Immature natural killer cell (primary cell): Measurements from ENCODE around the gene FPR2. TPM values are rescaled to one million over a fixed set of nuclear protein-coding genes. Genes with fewer than 3 reads are reported as not detected.
"Not testable (repeated sequence)": the region's sequence is repeated elsewhere in the genome, so short reads cannot be mapped to it uniquely, and the experiment has no call there.

Experiments
- DNase-seq, 3 donors: peaks; one replicate each; pipeline ENCODE4 v3.0.0; 2022; ENCODE audit warnings: mixed read lengths in 1 of 3
- H3K27ac Mint-ChIP-seq, 6 donors: one replicate each; pipeline ENCODE4 v1.8.0; 2020; ENCODE audit warnings: mixed read lengths in 6 of 6, mild to moderate bottlenecking in 5 of 6, inconsistent platforms in 4 of 6, moderate library complexity in 3 of 6
- H3K27me3 Mint-ChIP-seq, 3 donors: one replicate each; pipeline ENCODE4 v1.8.0; 2020 to 2021; ENCODE audit warnings: low read depth in 3 of 3, mild to moderate bottlenecking in 3 of 3, mixed read lengths in 3 of 3, moderate library complexity in 3 of 3, inconsistent platforms in 1 of 3
- H3K36me3 Mint-ChIP-seq, 3 donors: one replicate each; pipeline ENCODE4 v1.8.0; 2020; ENCODE audit warnings: mixed read lengths in 3 of 3, inconsistent platforms in 2 of 3, mild to moderate bottlenecking in 2 of 3
- H3K4me1 Mint-ChIP-seq, 2 donors: one replicate each; pipeline ENCODE4 v1.8.0; 2020; ENCODE audit warnings: inconsistent platforms in 2 of 2, mild to moderate bottlenecking in 2 of 2, mixed read lengths in 2 of 2, moderate library complexity in 1 of 2
- H3K4me3 Mint-ChIP-seq, 5 donors: one replicate each; pipeline ENCODE4 v1.8.0; 2020; ENCODE audit warnings: mild to moderate bottlenecking in 5 of 5, mixed read lengths in 5 of 5, inconsistent platforms in 3 of 5, moderate library complexity in 3 of 5
- H3K9me3 Mint-ChIP-seq, 6 donors: one replicate each; pipeline ENCODE4 v1.8.0; 2020; ENCODE audit warnings: mild to moderate bottlenecking in 6 of 6, mixed read lengths in 6 of 6, inconsistent platforms in 4 of 6, moderate library complexity in 3 of 6
- polyA plus RNA-seq, 3 donors: library from polyadenylated mRNA; unstranded; fragments of 300-500 nt; fragmentation: Illumina TruSeq; gene quantifications; one replicate each; pipeline ENCODE4 v1.2.3, GENCODE V29; 2021

FPR2 gene
- polyA plus RNA-seq, 3 donors from 2014 or later = not detected

GRCh38 chr19:51727349-51727880, 33.6 kb upstream of the FPR2 start:
- Mint-ChIP-seq H3K27ac (peak overlapping the region in 1 of 6 donors; percentile 39), H3K36me3 (peaks cover 0 to 3% (median 3%) of the 10 kb centered on the region in 3 donors), H3K27me3 (peaks cover 2 to 8% (median 6%) of the 10 kb centered on the region in 3 donors), H3K4me3 (no peak overlapping the region), H3K9me3 (peaks cover 0 to 9% (median 8%) of the 10 kb centered on the region in 6 donors), H3K4me1 (no peaks in the 10 kb centered on the region)
- DNase-seq = no peak

- H3K27me3 Mint-ChIP-seq = peaks cover 2 to 12% (median 8%) of the 10 kb centered on the region in 3 donors
- no peak overlapping the region for H3K4me3 Mint-ChIP-seq
- no peaks in the 10 kb centered on the region for H3K4me1 Mint-ChIP-seq
- peaks cover 0 to 15% (median 8%) of the 10 kb centered on the region in 6 donors for H3K9me3 Mint-ChIP-seq
- no peak overlapping the region for H3K27ac Mint-ChIP-seq
- H3K36me3 Mint-ChIP-seq = peaks cover 0 to 3% (median 3%) of the 10 kb centered on the region in 3 donors
- DNase-seq = no peak
Measured at GRCh38 chr19:51729781-51730180, 31.2 kb upstream of the FPR2 start.

DNA sequence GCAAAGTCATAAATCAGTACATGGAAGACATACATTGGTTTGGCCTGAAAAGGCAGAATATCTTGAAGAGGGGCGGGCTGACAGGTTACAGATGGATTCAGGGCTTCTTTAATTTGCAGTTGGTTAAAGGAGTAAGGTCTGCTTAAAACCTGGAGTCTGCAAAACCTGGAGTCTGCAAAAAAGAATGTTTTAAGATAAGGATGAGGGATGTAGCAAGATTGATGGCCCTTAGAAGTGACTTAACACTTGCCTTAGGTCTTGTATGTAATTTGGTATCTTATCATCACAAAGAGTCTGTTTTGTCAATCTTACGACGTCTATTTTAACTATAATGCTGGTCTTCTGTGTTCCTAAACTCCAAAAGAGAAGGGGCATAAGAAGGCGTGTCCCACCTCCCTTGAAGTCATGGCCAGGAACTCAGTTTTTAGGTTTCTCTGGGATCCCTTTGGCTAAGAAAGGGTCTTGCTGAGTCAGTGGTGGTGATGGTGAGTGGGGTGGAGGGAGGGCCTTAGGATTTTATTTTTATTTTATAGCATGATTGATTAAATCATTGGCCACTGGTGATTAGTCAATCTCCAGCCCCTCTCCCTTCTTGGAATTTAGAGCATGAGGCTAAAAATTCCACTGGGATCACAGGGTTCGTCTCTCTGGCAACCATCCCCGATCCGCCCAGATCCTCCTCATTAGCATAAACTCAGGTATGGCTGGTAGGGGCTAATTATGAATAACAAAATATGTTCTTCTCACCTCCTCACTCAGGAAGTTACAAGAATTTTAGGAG, 27.0 kb upstream of the FPR2 start:
- no peak overlapping the region for H3K27ac Mint-ChIP-seq
- H3K27me3 Mint-ChIP-seq = peaks cover 0 to 8% (median 2%) of the 10 kb centered on the region in 3 donors
- peaks cover 0 to 17% (median 8%) of the 10 kb centered on the region in 6 donors for H3K9me3 Mint-ChIP-seq
- H3K4me3 Mint-ChIP-seq = no peak overlapping the region
- H3K36me3 Mint-ChIP-seq = peaks cover 0 to 3% (median 0%) of the 10 kb centered on the region in 3 donors
- DNase-seq = no peak
- no peaks in the 10 kb centered on the region for H3K4me1 Mint-ChIP-seq

DNA sequence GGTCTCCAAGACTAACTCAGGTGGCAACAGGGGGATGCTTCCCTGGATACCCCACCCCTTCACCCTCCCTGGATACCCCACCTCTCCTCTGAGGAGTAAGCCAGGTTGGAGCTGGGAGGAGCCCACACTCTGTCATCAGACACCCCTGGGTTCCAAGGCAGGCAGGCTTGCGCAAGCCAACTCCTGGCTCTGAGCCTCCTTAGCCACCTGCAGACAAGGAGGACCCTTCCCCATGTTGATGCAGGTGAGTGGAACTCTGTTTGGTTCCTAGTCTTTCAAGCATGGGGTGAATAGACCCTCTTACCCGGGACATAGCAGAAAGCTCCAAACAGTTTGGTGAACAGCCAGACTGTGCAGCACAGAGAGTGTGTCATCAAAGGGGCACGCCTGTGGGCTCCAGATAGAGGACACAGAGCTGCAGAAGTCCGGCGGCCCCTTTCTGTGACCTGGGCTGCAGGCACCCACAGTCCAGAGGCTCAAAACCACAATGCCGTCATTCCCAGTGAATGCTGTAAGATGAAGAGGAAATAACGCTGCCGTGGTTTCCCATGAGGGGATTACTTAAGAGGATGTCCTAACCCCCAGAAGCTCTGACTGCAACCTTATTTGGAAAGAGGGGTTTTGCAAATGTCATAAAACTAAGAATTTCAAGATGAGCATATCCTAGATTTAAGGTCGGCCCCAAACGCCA, 25.1 kb upstream of the FPR2 start:
- peak overlapping the region in 1 of 6 donors; percentile 16 for H3K27ac Mint-ChIP-seq
- no peaks in the 10 kb centered on the region for H3K36me3 Mint-ChIP-seq
- DNase-seq = peak in 1 of 3 donors; percentile 5
- H3K27me3 Mint-ChIP-seq = peaks cover 2 to 8% (median 7%) of the 10 kb centered on the region in 3 donors
- H3K4me3 Mint-ChIP-seq = no peak overlapping the region
- peaks cover 0 to 14% (median 2%) of the 10 kb centered on the region in 6 donors for H3K9me3 Mint-ChIP-seq
- no peaks in the 10 kb centered on the region for H3K4me1 Mint-ChIP-seq

DNA sequence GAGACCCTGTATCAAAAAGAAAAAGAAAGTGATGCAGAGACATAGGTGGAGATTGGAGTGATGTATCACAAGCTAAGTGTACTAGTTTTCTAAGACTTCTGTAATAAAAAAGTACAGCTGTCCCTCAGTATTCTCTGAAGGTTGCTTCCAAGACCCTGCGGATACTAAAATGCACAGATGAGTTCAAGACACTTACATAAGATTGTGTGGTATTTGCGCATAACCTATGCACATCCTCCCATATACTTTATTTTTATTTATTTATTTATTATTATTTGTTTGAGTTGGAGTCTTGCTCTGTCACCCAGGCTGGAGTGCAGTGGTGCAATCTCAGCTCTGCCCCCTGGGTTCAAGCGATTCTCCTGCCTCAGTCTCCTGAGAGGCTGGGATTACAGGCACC, 23.6 kb upstream of the FPR2 start:
- H3K27ac Mint-ChIP-seq = no peak overlapping the region
- no peaks in the 10 kb centered on the region for H3K36me3 Mint-ChIP-seq
- peaks cover 0 to 10% (median 0%) of the 10 kb centered on the region in 6 donors for H3K9me3 Mint-ChIP-seq
- H3K27me3 Mint-ChIP-seq = peaks cover 2 to 10% (median 8%) of the 10 kb centered on the region in 3 donors
- H3K4me1 Mint-ChIP-seq = no peaks in the 10 kb centered on the region
- H3K4me3 Mint-ChIP-seq = no peak overlapping the region
- DNase-seq = no peak

DNA sequence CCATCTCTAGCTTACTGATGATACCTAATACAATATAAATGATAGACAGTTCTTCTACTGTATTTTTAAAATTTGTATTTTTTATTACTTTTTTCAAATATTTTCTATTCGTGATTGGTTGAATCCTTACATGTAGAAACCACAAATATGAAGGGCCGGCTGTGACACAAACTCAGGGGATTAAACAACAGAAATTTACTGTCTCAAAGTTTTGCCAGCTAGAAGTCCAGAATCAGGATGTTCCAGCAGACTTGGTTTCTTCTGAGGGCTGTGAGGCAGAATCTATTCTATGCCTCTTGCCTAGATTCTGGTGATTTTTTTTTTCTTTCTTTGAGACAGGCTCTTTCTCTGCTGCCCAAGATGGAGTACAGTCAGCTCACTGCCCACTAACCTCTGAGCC, 23.1 kb upstream of the FPR2 start:
- DNase-seq = no peak
- Mint-ChIP-seq H3K4me1 (no peaks in the 10 kb centered on the region), H3K27ac (no peak overlapping the region), H3K27me3 (peaks cover 2 to 10% (median 8%) of the 10 kb centered on the region in 3 donors), H3K9me3 (peaks cover 0 to 9% (median 0%) of the 10 kb centered on the region in 6 donors), H3K36me3 (peaks cover 0 to 3% (median 0%) of the 10 kb centered on the region in 3 donors), H3K4me3 (no peak overlapping the region)

DNA sequence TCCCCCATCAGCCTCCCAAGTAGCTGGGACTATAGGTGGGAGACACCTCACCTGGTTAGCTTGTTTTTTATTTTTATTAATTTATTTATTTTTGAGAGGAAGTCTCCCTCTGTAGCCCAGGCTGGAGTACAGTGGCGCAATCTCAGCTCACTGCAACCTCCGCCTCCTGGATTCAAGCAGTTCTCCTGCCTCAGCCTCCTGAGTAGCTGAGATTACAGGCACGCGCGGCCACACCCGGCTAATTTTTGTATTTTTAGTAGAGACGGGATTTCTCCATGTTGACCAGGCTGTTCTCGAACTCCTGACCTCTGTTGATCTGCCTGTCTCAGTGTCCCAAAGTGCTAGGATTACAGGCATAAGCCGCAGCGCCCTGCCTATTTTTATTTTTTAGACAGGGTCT, 22.5 kb upstream of the FPR2 start:
- not testable (repeated sequence) for H3K4me3 Mint-ChIP-seq, H3K27ac Mint-ChIP-seq, DNase-seq, H3K4me1 Mint-ChIP-seq, H3K36me3 Mint-ChIP-seq, H3K9me3 Mint-ChIP-seq
- peaks cover 2 to 10% (median 8%) of the 10 kb centered on the region in 3 donors for H3K27me3 Mint-ChIP-seq

- Mint-ChIP-seq H3K4me1 (no peaks in the 10 kb centered on the region), H3K9me3 (peaks cover 0 to 7% (median 0%) of the 10 kb centered on the region in 6 donors), H3K27me3 (peaks cover 2 to 14% (median 3%) of the 10 kb centered on the region in 3 donors), H3K36me3 (peaks cover 0 to 3% (median 0%) of the 10 kb centered on the region in 3 donors), H3K4me3 (no peak overlapping the region), H3K27ac (no peak overlapping the region)
- no peak for DNase-seq
Measured at GRCh38 chr19:51739466-51740213, 21.3 kb upstream of the FPR2 start.

DNA sequence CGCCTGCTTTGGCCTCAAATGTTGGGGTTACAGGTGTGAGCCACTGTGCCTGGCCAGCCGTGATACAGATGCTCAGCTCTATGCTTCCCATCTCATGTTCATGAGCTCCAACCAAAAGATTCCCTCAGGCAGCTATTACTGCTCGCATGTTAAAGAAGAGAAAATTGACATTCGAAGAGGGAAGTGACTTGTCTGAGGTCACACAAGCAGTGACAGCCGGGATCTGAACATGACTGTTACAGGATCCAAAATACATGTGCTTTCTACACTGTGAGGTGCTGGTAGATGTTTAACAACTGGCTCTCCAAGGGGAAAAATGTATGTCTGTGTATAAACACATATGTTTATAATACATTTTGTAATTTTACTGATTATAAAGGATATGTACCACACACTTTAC, 20.6 kb upstream of the FPR2 start:
- Mint-ChIP-seq H3K27me3 (peaks cover 2 to 16% (median 2%) of the 10 kb centered on the region in 3 donors), H3K36me3 (peaks cover 0 to 3% (median 0%) of the 10 kb centered on the region in 3 donors), H3K9me3 (peaks cover 0 to 3% (median 0%) of the 10 kb centered on the region in 6 donors), H3K4me1 (no peaks in the 10 kb centered on the region), H3K27ac (no peak overlapping the region), H3K4me3 (no peak overlapping the region)
- DNase-seq = no peak

GRCh38 chr19:51742789-51743188, 18.2 kb upstream of the FPR2 start:
- peaks cover 0 to 20% (median 3%) of the 10 kb centered on the region in 3 donors for H3K27me3 Mint-ChIP-seq
- no peak overlapping the region for H3K27ac Mint-ChIP-seq
- DNase-seq = no peak
- H3K4me1 Mint-ChIP-seq = no peaks in the 10 kb centered on the region
- H3K9me3 Mint-ChIP-seq = peaks cover 0 to 2% (median 0%) of the 10 kb centered on the region in 6 donors
- peaks cover 0 to 3% (median 0%) of the 10 kb centered on the region in 3 donors for H3K36me3 Mint-ChIP-seq
- H3K4me3 Mint-ChIP-seq = no peak overlapping the region

DNA sequence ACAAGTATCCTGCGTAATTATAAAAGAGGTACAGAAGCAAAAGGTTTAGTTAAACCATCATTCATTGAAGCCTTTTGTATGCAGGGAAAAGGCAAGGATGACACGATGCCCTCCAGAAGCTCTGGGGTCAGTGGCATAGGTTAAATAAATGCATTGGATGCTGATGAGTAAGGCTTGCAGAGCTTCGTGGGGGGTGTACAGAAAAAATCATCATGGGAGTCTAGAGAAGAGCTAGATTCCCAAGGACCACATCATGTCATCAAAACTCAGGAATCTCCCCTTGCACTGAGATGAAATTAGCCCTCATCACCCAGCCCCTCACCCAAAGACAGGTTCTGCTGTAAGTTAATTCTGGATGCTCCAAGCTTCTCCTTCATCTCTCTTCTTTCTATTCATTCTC, 17.6 kb upstream of the FPR2 start:
- no peak for DNase-seq
- Mint-ChIP-seq H3K36me3 (peaks cover 0 to 3% (median 0%) of the 10 kb centered on the region in 3 donors), H3K9me3 (peaks cover 0 to 2% (median 0%) of the 10 kb centered on the region in 6 donors), H3K4me1 (no peaks in the 10 kb centered on the region), H3K27ac (no peak overlapping the region), H3K27me3 (peaks cover 0 to 20% (median 4%) of the 10 kb centered on the region in 3 donors), H3K4me3 (no peak overlapping the region)

DNA sequence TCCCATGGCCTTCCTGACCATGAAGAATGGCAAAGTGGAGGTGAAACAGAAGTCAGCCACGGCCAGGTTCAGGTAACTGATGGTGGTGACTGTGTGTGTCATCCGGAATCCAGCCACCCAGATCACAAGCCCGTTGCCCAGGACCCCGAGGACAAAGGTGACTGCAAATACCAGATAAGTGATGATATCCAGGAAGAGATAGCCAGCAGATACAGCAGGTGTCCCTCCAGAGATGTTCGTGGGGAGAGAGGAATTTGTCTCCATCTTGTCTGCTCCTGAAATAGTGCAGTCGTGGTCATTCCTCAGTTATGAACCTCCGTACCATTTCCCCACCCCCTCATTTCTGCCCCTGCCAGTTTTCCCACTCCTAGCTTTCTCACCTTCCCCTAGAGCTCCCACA, 14.2 kb upstream of the FPR2 start:
- H3K4me3 Mint-ChIP-seq = no peak overlapping the region
- peaks cover 0 to 2% (median 0%) of the 10 kb centered on the region in 6 donors for H3K9me3 Mint-ChIP-seq
- H3K27ac Mint-ChIP-seq = no peak overlapping the region
- peaks cover 0 to 3% (median 0%) of the 10 kb centered on the region in 3 donors for H3K36me3 Mint-ChIP-seq
- no peaks in the 10 kb centered on the region for H3K4me1 Mint-ChIP-seq
- peaks cover 0 to 17% (median 8%) of the 10 kb centered on the region in 3 donors for H3K27me3 Mint-ChIP-seq
- no peak for DNase-seq

DNA sequence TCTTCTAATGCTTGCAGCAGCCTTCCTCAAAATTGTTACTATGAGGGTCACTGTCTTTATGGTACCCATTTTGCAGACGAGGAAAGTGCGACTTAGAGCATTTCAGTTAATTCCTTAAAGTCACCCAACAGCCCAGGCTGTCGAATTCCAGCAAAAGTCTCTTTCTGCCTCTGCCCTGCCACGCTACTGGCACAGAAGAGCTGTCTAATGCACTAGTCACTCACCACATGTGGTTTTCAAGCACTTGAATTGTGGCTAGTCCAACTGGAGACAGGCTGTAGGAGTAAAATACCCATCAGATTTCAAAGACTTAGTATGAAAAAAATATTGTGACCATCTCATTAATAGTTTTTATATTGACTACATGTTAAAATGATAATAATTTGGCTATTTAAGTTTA, 11.0 kb upstream of the FPR2 start:
- Mint-ChIP-seq H3K4me3 (no peak overlapping the region), H3K36me3 (no peaks in the 10 kb centered on the region), H3K27ac (no peak overlapping the region), H3K27me3 (peaks cover 0 to 9% (median 9%) of the 10 kb centered on the region in 3 donors), H3K9me3 (no peaks in the 10 kb centered on the region), H3K4me1 (no peaks in the 10 kb centered on the region)
- no peak for DNase-seq
